ENCODE measurements around the gene HIVEP3. TPM values are rescaled to one million over a fixed set of nuclear protein-coding genes. Genes with fewer than 3 reads are reported as not detected.

Gene HIVEP3
- total RNA-seq, 2 experiments from 2014 or later = 18.6 to 20.4 TPM

DNA sequence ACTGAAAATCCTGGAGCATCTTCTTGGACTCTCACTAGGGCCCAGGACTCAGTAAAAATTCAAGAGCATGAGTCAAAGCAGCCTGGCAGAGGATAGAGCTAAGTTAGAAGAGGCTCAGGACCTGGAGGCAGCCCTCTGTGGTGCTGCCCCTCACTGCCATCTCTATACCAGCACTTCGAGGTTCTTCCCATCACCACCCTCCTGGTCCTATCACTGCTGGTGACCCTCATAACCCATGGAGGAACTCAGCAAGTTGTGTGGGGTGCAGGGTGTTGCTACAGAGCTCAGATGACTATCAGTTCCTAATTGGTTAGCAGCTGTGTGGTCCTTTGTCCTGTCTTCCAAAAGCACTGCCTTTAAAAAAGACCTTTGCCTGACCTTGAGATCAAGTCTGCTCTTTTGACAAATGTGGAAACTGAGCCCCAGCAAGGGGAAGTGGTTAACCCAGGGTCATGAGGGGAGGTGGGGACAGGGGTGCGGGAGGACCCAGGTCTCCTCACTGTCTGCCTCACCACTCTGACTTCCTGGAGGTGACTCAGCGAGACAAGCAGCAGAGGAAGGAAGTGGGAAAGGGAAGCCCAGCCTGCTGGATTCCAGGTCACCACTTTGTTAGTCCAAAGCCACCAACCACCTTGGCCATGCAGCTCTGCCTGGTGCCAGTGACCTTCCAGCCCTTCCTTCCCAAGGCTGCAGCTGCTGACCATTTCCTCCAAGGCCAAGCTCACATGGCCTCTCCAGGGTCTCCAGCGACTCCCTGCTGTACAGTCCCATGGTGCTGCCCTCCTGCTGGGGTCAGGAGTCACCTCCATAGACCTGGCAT, 234.8 kb downstream of the HIVEP3 start:
- H3K4me3 Mint-ChIP-seq = no peak overlapping the region
- POLR2A ChIA-PET = interaction anchor here (0.5 to 4.2 kb wide), 5 partner anchors 11 to 601 kb away, joined by 3 to 40 read pairs (median 4); no protein-coding TSS in a partner anchor
- no peaks in the 10 kb centered on the region for H3K27me3 Mint-ChIP-seq

GRCh38 chr1:41682845-41683625, 235.7 kb downstream of the HIVEP3 start:
- H3K4me3 Mint-ChIP-seq = no peak overlapping the region
- H3K36me3 Mint-ChIP-seq (ENCODE audit: low read depth) = no peaks in the 10 kb centered on the region
- TF ChIP-seq CTCF (IDR thresholded peaks at IDR 0.05) = no peak
- ChIA-PET CTCF (interaction anchor here (0.6 to 1.2 kb wide), 3 partner anchors 14 to 188 kb away, joined by 3 to 5 read pairs (median 3); no protein-coding TSS in a partner anchor), POLR2A (interaction anchor here (0.5 to 4.2 kb wide), 5 partner anchors 11 to 602 kb away, joined by 3 to 40 read pairs (median 3); no protein-coding TSS in a partner anchor)
- intact Hi-C loops (cut with micrococcal nuclease) = no loop called here
- H3K27me3 Mint-ChIP-seq = no peaks in the 10 kb centered on the region
- DNase-seq = no peak
- peaks cover 62% of the 10 kb centered on the region for H3K4me1 Mint-ChIP-seq (ENCODE audit: low read depth)
- H3K9me3 Mint-ChIP-seq = no peaks in the 10 kb centered on the region
- ATAC-seq = no peak
- H3K27ac Mint-ChIP-seq = peak overlapping the region; percentile 71

More for the DNA sequence above, 234.8 kb downstream of the HIVEP3 start:
- DNase-seq (peak; percentile 47), ATAC-seq (peak; percentile 71)
- CTCF ChIA-PET = interaction anchor here (0.6 to 1.2 kb wide), 4 partner anchors 11 to 189 kb away, joined by 3 to 6 read pairs (median 4); no protein-coding TSS in a partner anchor
- intact Hi-C loops (cut with micrococcal nuclease) = no loop called here
- Mint-ChIP-seq H3K36me3 (ENCODE audit: low read depth) (no peaks in the 10 kb centered on the region), H3K9me3 (no peaks in the 10 kb centered on the region), H3K4me1 (ENCODE audit: low read depth) (peaks cover 57% of the 10 kb centered on the region), H3K27ac (peak overlapping the region; percentile 71)
- no peak for TF ChIP-seq CTCF (IDR thresholded peaks at IDR 0.05)

DNA sequence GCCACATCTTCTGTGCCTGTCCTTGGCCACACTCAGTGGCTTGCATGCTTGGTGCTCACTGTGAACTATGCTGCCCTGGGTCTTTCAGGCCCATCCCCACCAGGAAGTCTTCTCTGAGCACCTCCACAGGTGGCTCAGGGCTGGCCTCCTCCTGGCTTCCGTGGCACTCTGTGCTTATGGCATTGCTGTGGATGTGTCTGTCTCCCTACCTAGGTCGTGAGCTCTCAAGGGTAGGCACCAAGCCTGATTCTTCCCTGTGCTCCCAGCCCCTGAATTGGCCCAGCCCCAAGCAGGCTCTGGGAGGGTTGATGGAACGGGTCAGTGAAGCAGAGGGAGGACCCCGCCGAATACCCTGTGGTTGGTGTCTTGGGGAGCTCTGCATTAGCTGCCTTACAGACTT, 236.6 kb downstream of the HIVEP3 start:
- no peak overlapping the region for H3K4me3 Mint-ChIP-seq
- no peak for DNase-seq
- H3K27ac Mint-ChIP-seq = no peak overlapping the region
- peaks cover 58% of the 10 kb centered on the region for H3K4me1 Mint-ChIP-seq (ENCODE audit: low read depth)
- no peak for ATAC-seq
- ChIA-PET CTCF (interaction anchor here (1.0 kb wide), 1 partner anchor 9 kb away, joined by 4 read pairs; no protein-coding TSS in a partner anchor), POLR2A (interaction anchor here (0.7 to 4.2 kb wide), 3 partner anchors 10 to 128 kb away, joined by 3 to 40 read pairs (median 4); no protein-coding TSS in a partner anchor)
- no peaks in the 10 kb centered on the region for H3K27me3 Mint-ChIP-seq
- H3K9me3 Mint-ChIP-seq = no peaks in the 10 kb centered on the region
- no peak for TF ChIP-seq CTCF (IDR thresholded peaks at IDR 0.05)
- H3K36me3 Mint-ChIP-seq (ENCODE audit: low read depth) = no peaks in the 10 kb centered on the region
- intact Hi-C loops (cut with micrococcal nuclease) = no loop called here

GRCh38 chr1:41681331-41682098, 237.2 kb downstream of the HIVEP3 start:
- Mint-ChIP-seq H3K27me3 (no peaks in the 10 kb centered on the region), H3K9me3 (no peaks in the 10 kb centered on the region), H3K4me3 (no peak overlapping the region), H3K36me3 (ENCODE audit: low read depth) (no peaks in the 10 kb centered on the region), H3K4me1 (ENCODE audit: low read depth) (peaks cover 57% of the 10 kb centered on the region), H3K27ac (no peak overlapping the region)
- POLR2A ChIA-PET = interaction anchor here (1.0 to 4.2 kb wide), 3 partner anchors 9 to 116 kb away, joined by 3 to 40 read pairs (median 4); no protein-coding TSS in a partner anchor
- TF ChIP-seq CTCF (IDR thresholded peaks at IDR 0.05) = no peak
- DNase-seq (no peak), ATAC-seq (no peak)
- CTCF ChIA-PET = interaction anchor here (0.8 to 1.0 kb wide), 2 partner anchors 8 to 45 kb away, joined by 3 to 4 read pairs; no protein-coding TSS in a partner anchor
- intact Hi-C loops (cut with micrococcal nuclease) = no loop called here
